Erythroblast (primary cell): Measurements from ENCODE around the gene CBARP.

ENCODE experiments used
- DNase-seq, 2 experiments: peaks; one replicate each; lab custom pipeline; 2025; lab: John Stamatoyannopoulos, UW
- GATA1 ChIP-seq: IDR thresholded peaks from 2 replicates; pipeline ENCODE4 v1.6.1; 2011; ENCODE audit warnings: low read depth, mild to moderate bottlenecking, control low read depth, low read length, moderate library complexity
- POLR2A ChIP-seq: IDR thresholded peaks from 2 replicates; pipeline ENCODE4 v1.6.1; 2011; ENCODE audit warnings: mild to moderate bottlenecking, low read length

CBARP gene

GRCh38 chr19:1279782-1280341, 42.1 kb upstream of the CBARP start:
- TF ChIP-seq GATA1 (no peak), POLR2A (no peak)
- DNase-seq = peak; percentile 83 to 91

- TF ChIP-seq POLR2A (no peak), GATA1 (no peak)
- DNase-seq = no peak
These were observed 41.2 kb upstream of the CBARP start for GRCh38 chr19:1278713-1279660.

- TF ChIP-seq POLR2A (no peak), GATA1 (no peak)
- DNase-seq = no peak
These were observed 40.3 kb upstream of the CBARP start for GRCh38 chr19:1278074-1278473.

GRCh38 chr19:1277061-1277460, 39.3 kb upstream of the CBARP start:
- TF ChIP-seq GATA1 (no peak), POLR2A (no peak)
- DNase-seq = no peak

GRCh38 chr19:1276628-1277022, 38.8 kb upstream of the CBARP start:
- no peak for DNase-seq

GRCh38 chr19:1275976-1276627, 38.3 kb upstream of the CBARP start:
- DNase-seq = no peak
- TF ChIP-seq POLR2A = no peak
- no peak for TF ChIP-seq GATA1

More at GRCh38 chr19:1276628-1277022, 38.8 kb upstream of the CBARP start:
- no peak for TF ChIP-seq POLR2A
- TF ChIP-seq GATA1 = no peak

- peak; percentile 98 for DNase-seq
These were observed 37.6 kb upstream of the CBARP start, which contains the start of gene FAM174C for GRCh38 chr19:1275260-1275975. FAM174C (plus strand) TSS chr19:1275530; CDS start chr19:1275550, 20 bp downstream.

GRCh38 chr19:1274852-1275259, 37.1 kb upstream of the CBARP start:
- TF ChIP-seq POLR2A (no peak), GATA1 (no peak)

More at GRCh38 chr19:1275260-1275975, 37.6 kb upstream of the CBARP start, which contains the start of gene FAM174C:
- no peak for TF ChIP-seq GATA1
- peak; percentile 93 for TF ChIP-seq POLR2A

GRCh38 chr19:1274081-1274851, 36.5 kb upstream of the CBARP start:
- TF ChIP-seq GATA1 = no peak
- no peak for TF ChIP-seq POLR2A
- no peak for DNase-seq

More at GRCh38 chr19:1274852-1275259, 37.1 kb upstream of the CBARP start:
- DNase-seq = no peak

- DNase-seq = no peak
- no peak for TF ChIP-seq POLR2A
- TF ChIP-seq GATA1 = no peak
These were observed 35.6 kb upstream of the CBARP start for GRCh38 chr19:1273263-1274041.

GRCh38 chr19:1272423-1273262, 34.8 kb upstream of the CBARP start:
- TF ChIP-seq GATA1 = no peak
- no peak for TF ChIP-seq POLR2A

More at GRCh38 chr19:1272423-1273262, 34.8 kb upstream of the CBARP start:
- DNase-seq = no peak
